ENCODE data around the gene EXOSC10. TPM values are rescaled to one million over a fixed set of nuclear protein-coding genes. Genes with fewer than 3 reads are reported as not detected.

The EXOSC10 gene
- total and polyA plus RNA-seq, 2 of the 13 experiments (the other 11 are each of a cell fraction or from before 2014, with no cell fraction given), result 48.4 to 67.6 TPM

DNA sequence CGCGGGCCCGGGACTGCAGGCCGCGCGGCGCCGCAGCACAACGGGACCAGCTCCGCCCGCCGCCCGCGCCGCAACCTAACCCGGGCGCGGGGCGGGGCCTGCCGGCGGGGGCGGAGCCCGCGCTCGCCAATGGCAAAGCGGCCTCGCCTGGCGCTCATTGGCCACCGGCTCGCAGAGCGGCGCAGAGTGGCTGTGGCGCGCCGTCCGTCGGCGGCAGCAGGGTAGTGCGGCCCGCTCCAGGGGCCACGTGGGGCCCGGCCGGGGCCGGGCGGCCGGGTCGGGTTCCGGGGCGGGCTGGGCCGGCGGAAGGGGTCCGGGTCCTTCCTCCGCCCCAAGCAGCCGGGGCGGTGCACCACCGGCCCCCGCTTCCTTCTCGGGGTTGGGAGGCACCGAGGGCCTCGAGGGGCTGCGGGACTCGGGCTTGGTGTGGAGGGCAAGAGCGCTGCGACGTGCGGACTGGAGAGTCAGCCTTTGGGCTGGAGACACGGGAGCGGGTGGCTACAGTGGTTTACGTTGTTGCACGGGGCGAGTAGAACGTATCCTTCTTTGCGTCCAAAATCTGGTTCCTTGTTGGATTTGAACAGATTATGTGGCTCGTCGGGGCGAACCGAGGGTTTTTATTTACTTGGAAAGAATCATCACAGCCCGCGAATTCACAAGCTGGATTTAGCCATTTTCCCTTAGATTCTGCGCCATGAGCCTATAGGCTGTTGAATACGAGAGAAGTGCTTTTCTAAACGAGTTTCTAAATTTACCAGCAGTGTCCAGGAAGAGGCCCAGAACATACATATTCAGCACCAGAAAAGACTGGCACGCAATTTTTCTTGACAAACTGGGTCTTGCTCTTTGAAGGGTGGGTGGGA lies 39.5 kb downstream of the EXOSC10 start, which contains the start of gene SRM (continued):
- TF ChIP-seq, protein P1, sequence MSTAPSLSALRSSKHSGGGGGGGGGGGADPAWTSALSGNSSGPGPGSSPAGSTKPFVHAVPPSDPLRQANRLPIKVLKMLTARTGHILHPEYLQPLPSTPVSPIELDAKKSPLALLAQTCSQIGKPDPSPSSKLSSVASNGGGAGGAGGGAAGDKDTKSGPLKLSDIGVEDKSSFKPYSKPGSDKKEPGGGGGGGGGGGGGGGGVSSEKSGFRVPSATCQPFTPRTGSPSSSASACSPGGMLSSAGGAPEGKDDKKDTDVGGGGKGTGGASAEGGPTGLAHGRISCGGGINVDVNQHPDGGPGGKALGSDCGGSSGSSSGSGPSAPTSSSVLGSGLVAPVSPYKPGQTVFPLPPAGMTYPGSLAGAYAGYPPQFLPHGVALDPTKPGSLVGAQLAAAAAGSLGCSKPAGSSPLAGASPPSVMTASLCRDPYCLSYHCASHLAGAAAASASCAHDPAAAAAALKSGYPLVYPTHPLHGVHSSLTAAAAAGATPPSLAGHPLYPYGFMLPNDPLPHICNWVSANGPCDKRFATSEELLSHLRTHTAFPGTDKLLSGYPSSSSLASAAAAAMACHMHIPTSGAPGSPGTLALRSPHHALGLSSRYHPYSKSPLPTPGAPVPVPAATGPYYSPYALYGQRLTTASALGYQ (CRISPR knock-in tag; IDR thresholded peaks at IDR 0.05), result no peak
- peak; percentile 68 for TF ChIP-seq GATAD1 (CRISPR knock-in tag; IDR thresholded peaks at IDR 0.05)
- TF ChIP-seq HDAC6 (IDR thresholded peaks at IDR 0.05; ENCODE audit: low read depth, low read length), result no peak
- TF ChIP-seq, protein P2, sequence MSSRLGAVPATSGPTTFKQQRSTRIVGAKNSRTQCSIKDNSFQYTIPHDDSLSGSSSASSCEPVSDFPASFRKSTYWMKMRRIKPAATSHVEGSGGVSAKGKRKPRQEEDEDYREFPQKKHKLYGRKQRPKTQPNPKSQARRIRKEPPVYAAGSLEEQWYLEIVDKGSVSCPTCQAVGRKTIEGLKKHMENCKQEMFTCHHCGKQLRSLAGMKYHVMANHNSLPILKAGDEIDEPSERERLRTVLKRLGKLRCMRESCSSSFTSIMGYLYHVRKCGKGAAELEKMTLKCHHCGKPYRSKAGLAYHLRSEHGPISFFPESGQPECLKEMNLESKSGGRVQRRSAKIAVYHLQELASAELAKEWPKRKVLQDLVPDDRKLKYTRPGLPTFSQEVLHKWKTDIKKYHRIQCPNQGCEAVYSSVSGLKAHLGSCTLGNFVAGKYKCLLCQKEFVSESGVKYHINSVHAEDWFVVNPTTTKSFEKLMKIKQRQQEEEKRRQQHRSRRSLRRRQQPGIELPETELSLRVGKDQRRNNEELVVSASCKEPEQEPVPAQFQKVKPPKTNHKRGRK (CRISPR knock-in tag; IDR thresholded peaks at IDR 0.05), result no peak
- peak; percentile 50; the same call in 1 of the 2 replicates for TF ChIP-seq MYC (CRISPR knock-in tag; IDR thresholded peaks at IDR 0.05; ENCODE audit: borderline replicate concordance)
- TF ChIP-seq, protein P3, sequence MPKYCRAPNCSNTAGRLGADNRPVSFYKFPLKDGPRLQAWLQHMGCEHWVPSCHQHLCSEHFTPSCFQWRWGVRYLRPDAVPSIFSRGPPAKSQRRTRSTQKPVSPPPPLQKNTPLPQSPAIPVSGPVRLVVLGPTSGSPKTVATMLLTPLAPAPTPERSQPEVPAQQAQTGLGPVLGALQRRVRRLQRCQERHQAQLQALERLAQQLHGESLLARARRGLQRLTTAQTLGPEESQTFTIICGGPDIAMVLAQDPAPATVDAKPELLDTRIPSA (CRISPR knock-in tag; IDR thresholded peaks at IDR 0.05; ENCODE audit: borderline replicate concordance), result no peak
- TF ChIP-seq, protein P4, sequence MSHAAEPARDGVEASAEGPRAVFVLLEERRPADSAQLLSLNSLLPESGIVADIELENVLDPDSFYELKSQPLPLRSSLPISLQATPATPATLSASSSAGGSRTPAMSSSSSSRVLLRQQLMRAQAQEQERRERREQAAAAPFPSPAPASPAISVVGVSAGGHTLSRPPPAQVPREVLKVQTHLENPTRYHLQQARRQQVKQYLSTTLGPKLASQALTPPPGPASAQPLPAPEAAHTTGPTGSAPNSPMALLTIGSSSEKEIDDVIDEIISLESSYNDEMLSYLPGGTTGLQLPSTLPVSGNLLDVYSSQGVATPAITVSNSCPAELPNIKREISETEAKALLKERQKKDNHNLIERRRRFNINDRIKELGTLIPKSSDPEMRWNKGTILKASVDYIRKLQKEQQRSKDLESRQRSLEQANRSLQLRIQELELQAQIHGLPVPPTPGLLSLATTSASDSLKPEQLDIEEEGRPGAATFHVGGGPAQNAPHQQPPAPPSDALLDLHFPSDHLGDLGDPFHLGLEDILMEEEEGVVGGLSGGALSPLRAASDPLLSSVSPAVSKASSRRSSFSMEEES (CRISPR knock-in tag; IDR thresholded peaks at IDR 0.05), result no peak
- TF ChIP-seq ZNF101 (CRISPR knock-in tag; IDR thresholded peaks at IDR 0.05; ENCODE audit: borderline replicate concordance, low read depth), result no peak
- no peak for TF ChIP-seq REL (CRISPR knock-in tag; conservative IDR thresholded peaks at IDR 0.05)
- TF ChIP-seq ZNF563 (CRISPR knock-in tag; IDR thresholded peaks at IDR 0.05), result no peak
- no peak for TF ChIP-seq KLF15 (CRISPR knock-in tag; IDR thresholded peaks at IDR 0.05; ENCODE audit: borderline replicate concordance)
- TF ChIP-seq ZNF296 (CRISPR knock-in tag; conservative IDR thresholded peaks at IDR 0.05), result no peak
- TF ChIP-seq SRY (CRISPR knock-in tag; IDR thresholded peaks at IDR 0.05), result no peak
- peak; percentile 27; the same call in 1 of the 2 replicates for TF ChIP-seq NFKB2 (CRISPR knock-in tag; IDR thresholded peaks at IDR 0.05; ENCODE audit: borderline replicate concordance)
- no peak for TF ChIP-seq ZNF557 (CRISPR knock-in tag; IDR thresholded peaks at IDR 0.05)
- no peak for TF ChIP-seq ZKSCAN1 (IDR thresholded peaks at IDR 0.05; ENCODE audit: low read length)
- no peak for TF ChIP-seq ZNF205 (CRISPR knock-in tag; IDR thresholded peaks at IDR 0.05)
- TF ChIP-seq RFX3 (CRISPR knock-in tag; IDR thresholded peaks at IDR 0.05), result no peak
- no peak for TF ChIP-seq KMT2B (CRISPR knock-in tag; IDR thresholded peaks at IDR 0.05)
- TF ChIP-seq NFIB (CRISPR knock-in tag; IDR thresholded peaks at IDR 0.05; ENCODE audit: borderline replicate concordance), result no peak
- TF ChIP-seq HOXA5 (CRISPR knock-in tag; IDR thresholded peaks at IDR 0.05), result no peak
- TF ChIP-seq, protein P5, sequence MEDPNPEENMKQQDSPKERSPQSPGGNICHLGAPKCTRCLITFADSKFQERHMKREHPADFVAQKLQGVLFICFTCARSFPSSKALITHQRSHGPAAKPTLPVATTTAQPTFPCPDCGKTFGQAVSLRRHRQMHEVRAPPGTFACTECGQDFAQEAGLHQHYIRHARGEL (CRISPR knock-in tag; IDR thresholded peaks at IDR 0.05), result no peak

All from HepG2 (cell line).